GM20000 (cell line): ENCODE data around the gene MTERF4.

ENCODE experiments used
- DNase-seq: peaks from one replicate; pipeline ENCODE4 v3.0.0; 2012; ENCODE audit warnings: low spot score
- TF ChIP-seq, protein P1 (sequence below): IDR thresholded peaks from 2 replicates; pipeline ENCODE4 v1.5.1; 2012; ENCODE audit warnings: mild to moderate bottlenecking, control low read depth; ENCODE audit errors: extremely low read depth, missing control alignments

Gene MTERF4

GRCh38 chr2:241091734-241092445 is 10.2 kb downstream of the MTERF4 start:
- TF ChIP-seq, protein P1, sequence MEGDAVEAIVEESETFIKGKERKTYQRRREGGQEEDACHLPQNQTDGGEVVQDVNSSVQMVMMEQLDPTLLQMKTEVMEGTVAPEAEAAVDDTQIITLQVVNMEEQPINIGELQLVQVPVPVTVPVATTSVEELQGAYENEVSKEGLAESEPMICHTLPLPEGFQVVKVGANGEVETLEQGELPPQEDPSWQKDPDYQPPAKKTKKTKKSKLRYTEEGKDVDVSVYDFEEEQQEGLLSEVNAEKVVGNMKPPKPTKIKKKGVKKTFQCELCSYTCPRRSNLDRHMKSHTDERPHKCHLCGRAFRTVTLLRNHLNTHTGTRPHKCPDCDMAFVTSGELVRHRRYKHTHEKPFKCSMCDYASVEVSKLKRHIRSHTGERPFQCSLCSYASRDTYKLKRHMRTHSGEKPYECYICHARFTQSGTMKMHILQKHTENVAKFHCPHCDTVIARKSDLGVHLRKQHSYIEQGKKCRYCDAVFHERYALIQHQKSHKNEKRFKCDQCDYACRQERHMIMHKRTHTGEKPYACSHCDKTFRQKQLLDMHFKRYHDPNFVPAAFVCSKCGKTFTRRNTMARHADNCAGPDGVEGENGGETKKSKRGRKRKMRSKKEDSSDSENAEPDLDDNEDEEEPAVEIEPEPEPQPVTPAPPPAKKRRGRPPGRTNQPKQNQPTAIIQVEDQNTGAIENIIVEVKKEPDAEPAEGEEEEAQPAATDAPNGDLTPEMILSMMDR: no peak
- DNase-seq: no peak

DNA sequence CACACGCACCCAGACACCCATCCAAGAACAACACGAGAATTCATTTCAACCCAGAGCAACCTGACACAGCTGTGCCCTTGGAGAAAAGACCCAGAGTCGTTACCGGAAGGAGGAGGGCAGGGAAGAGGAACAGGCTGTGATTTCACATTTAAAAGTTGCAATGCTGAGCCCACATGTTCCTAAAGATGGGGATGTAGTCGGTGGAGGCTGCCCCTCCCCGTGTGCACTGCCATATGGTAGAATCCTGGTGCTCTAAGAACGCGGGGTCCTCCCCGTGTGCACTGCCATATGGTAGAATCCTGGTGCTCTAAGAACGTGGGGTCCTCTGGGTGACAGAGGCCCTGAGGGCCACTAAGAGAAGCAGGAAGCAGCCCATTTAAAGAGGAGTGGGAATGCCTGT is 10.9 kb downstream of the MTERF4 start:
- no peak for DNase-seq
- TF ChIP-seq, protein P1: no peak

DNA sequence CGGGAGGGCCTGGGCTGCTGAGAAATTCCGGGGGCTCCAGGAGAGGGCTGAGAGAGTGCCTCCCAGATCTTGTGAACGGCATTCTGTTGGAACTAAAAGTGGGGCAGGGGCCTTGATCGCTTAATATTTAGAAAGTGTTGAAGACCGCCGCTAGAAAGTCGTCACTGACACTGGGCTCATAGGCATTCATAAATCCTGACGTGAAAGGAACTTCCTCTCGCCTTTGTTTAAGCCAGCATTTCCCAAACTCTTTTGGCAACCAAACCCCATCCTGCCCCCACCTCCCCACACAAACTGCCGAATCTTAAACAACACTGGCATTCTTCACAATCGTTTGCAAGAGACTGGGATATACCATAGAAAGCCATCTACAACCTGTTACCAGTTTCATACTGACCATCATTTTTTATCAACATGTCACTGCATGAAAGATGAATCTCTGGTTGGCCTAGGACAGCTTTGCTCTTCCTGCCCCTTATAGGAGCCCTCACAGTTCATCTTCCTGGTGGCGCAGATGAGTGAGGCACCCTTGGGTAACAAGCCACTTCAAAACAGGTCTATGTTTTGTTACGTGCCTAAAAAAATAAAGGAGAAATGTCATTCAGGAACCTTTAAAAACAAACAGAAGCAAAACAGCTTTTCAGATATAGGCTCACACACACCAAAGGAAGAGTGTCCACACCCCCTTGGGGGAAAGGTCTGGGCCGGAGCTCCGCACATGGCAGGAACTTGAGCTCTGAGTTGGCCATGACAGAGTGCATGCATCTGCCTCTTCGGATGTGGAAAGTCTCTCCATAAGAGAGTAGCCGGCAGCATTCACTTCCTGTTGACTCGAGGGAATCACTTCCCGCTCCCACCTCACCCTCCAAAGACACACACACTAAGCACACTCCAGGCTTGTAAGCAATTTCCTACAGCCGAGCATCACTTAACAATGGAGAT is 13.0 kb downstream of the MTERF4 start:
- TF ChIP-seq, protein P1: no peak
- no peak for DNase-seq

GRCh38 chr2:241088376-241088775 is 13.7 kb downstream of the MTERF4 start:
- TF ChIP-seq, protein P1: no peak
- DNase-seq: peak; percentile 28

DNA sequence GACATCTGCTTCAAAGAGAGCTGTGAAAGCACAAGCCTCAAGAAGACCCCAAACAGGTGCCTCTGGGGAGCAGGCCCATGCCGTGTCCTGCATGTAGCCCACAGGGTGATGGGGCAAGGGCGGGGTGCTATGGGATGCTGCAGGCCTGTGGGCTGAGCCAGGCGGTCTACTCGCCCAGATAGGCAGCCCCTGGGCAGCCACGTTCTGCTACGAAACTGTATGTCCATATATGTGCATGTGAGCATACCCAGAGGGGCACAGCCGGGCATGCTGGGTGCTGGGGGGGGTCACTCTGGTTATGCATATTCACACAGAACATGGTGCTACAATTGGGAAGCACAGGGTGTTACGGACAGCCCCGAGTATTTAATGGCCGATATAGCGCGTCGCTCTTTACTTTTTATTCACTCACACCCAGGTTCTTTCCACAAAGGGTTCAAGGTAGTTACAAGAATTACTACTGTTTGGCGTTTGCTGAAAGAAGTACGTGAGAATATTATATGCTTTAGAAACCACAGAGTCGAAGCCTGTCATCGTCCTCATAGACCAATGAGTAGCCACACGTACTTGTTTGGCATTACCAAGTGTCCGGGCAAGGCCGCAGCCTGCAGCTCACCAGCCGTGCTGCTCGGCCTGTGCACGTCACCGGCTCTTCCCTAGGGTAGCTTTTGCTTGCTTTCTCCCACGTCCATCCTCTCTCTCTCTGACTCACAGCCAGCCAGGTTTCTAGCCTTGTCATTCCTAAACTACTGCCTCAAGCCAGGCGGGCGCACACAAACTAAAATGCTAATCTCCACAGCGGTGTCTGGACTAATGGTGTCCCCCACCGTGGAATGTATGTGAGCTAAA is 14.4 kb downstream of the MTERF4 start:
- TF ChIP-seq, protein P1: no peak
- peak; percentile 37 for DNase-seq

GRCh38 chr2:241084856-241085444 is 17.1 kb downstream of the MTERF4 start:
- TF ChIP-seq, protein P1: no peak
- DNase-seq: no peak
